Adipocyte (in vitro differentiated cells): ENCODE measurements around the gene FZD8.

ENCODE experiments used
- DNase-seq: peaks from one replicate; pipeline ENCODE4 v3.0.0-alpha.2; 2015; ENCODE audit warnings: low read depth
- H3K27me3 ChIP-seq: replicated peaks from 2 replicates; pipeline ENCODE4 v1.7.0; 2013; ENCODE audit warnings: mild to moderate bottlenecking, low read length, moderate library complexity; ENCODE audit not compliant: control insufficient read depth, insufficient read depth
- H3K36me3 ChIP-seq: 2 replicates; pipeline ENCODE4 v1.7.0; 2013; ENCODE audit warnings: low read length, mild to moderate bottlenecking, moderate library complexity; ENCODE audit not compliant: control insufficient read depth, insufficient read depth, severe bottlenecking
- H3K4me1 ChIP-seq: 2 replicates; pipeline ENCODE4 v1.7.0; 2013; ENCODE audit warnings: mild to moderate bottlenecking, low read length, moderate library complexity; ENCODE audit not compliant: control insufficient read depth, insufficient read depth
- H3K4me3 ChIP-seq: 2 replicates; pipeline ENCODE4 v1.7.0; 2013; ENCODE audit warnings: mild to moderate bottlenecking, low read length, moderate library complexity
- H3K9ac ChIP-seq: 2 replicates; pipeline ENCODE4 v1.7.0; 2013; ENCODE audit warnings: mild to moderate bottlenecking, low read length, moderate library complexity
- H3K9me3 ChIP-seq: 2 replicates; pipeline ENCODE4 v1.7.0; 2013; ENCODE audit warnings: mild to moderate bottlenecking, low read length, moderate library complexity; ENCODE audit not compliant: control insufficient read depth

FZD8 gene

GRCh38 chr10:35600193-35600592 is 41.9 kb downstream of the FZD8 start:
- H3K27me3 ChIP-seq, result peaks cover 26% of the 10 kb centered on the region
- no peak overlapping the region for H3K4me3 ChIP-seq
- H3K4me1 ChIP-seq, result no peaks in the 10 kb centered on the region
- DNase-seq, result no peak
- H3K9me3 ChIP-seq, result peaks cover 11% of the 10 kb centered on the region
- H3K36me3 ChIP-seq, result no peaks in the 10 kb centered on the region
- no peak overlapping the region for H3K9ac ChIP-seq

- Histone ChIP-seq H3K4me1 (no peaks in the 10 kb centered on the region), H3K9me3 (peaks cover 11% of the 10 kb centered on the region), H3K4me3 (no peak overlapping the region), H3K27me3 (peaks cover 29% of the 10 kb centered on the region), H3K9ac (no peak overlapping the region), H3K36me3 (no peaks in the 10 kb centered on the region)
- peak; percentile 7 for DNase-seq
Measured at GRCh38 chr10:35598379-35598778, 43.7 kb downstream of the FZD8 start.

GRCh38 chr10:35595106-35595505 is 47.0 kb downstream of the FZD8 start:
- no peak for DNase-seq
- Histone ChIP-seq H3K4me1 (no peaks in the 10 kb centered on the region), H3K36me3 (no peaks in the 10 kb centered on the region), H3K9ac (no peak overlapping the region), H3K27me3 (peaks cover 30% of the 10 kb centered on the region), H3K4me3 (no peak overlapping the region), H3K9me3 (peaks cover 10% of the 10 kb centered on the region)

- Histone ChIP-seq H3K9me3 (peaks cover 10% of the 10 kb centered on the region), H3K4me3 (no peak overlapping the region), H3K9ac (no peak overlapping the region), H3K27me3 (peaks cover 27% of the 10 kb centered on the region), H3K36me3 (no peaks in the 10 kb centered on the region), H3K4me1 (no peaks in the 10 kb centered on the region)
- DNase-seq, result no peak
Measured at GRCh38 chr10:35594115-35595079, 47.7 kb downstream of the FZD8 start.

GRCh38 chr10:35592441-35592840 is 49.7 kb downstream of the FZD8 start:
- Histone ChIP-seq H3K27me3 (peaks cover 29% of the 10 kb centered on the region), H3K9ac (no peak overlapping the region), H3K9me3 (peaks cover 10% of the 10 kb centered on the region), H3K36me3 (no peaks in the 10 kb centered on the region), H3K4me3 (no peak overlapping the region), H3K4me1 (no peaks in the 10 kb centered on the region)
- DNase-seq, result no peak

- Histone ChIP-seq H3K27me3 (peaks cover 44% of the 10 kb centered on the region), H3K36me3 (no peaks in the 10 kb centered on the region), H3K4me1 (no peaks in the 10 kb centered on the region), H3K9ac (no peak overlapping the region), H3K4me3 (no peak overlapping the region), H3K9me3 (peaks cover 10% of the 10 kb centered on the region)
- no peak for DNase-seq
Measured at GRCh38 chr10:35588836-35589235, 53.3 kb downstream of the FZD8 start.
